Measurements from ENCODE around the gene NET1.

GRCh38 chr10:5376450-5376849 lies 35.9 kb upstream of the NET1 start:
- TF ChIP-seq CTCF (IDR thresholded peaks at IDR 0.05) = no peak
- TF ChIP-seq POLR2AphosphoS2 (conservative IDR thresholded peaks at IDR 0.05; ENCODE audit: low read length) = no peak
- no peak for TF ChIP-seq EP300 (IDR thresholded peaks at IDR 0.05)
- TF ChIP-seq KDM1A (IDR thresholded peaks at IDR 0.05; ENCODE audit: low read depth) = no peak
- no peak for TF ChIP-seq CBX2 (IDR thresholded peaks at IDR 0.05; ENCODE audit: borderline replicate concordance, low read depth)
- TF ChIP-seq USF2 (IDR thresholded peaks at IDR 0.05) = no peak
- TF ChIP-seq ESRRA (IDR thresholded peaks at IDR 0.05; ENCODE audit: borderline replicate concordance, low read length) = no peak
